22Rv1 (cell line): Measurements from ENCODE around the gene POC1B.

ENCODE experiments used
- ZFX ChIP-seq: fragments of 450-650 bp; IDR thresholded peaks from 2 replicates; pipeline ENCODE4 v1.6.1; 2017; ENCODE audit warnings: antibody characterized with exemption, borderline replicate concordance
- TF ChIP-seq, protein P1 (sequence below): fragments of 450-650 bp; IDR thresholded peaks from 2 replicates; pipeline ENCODE4 v1.5.1; 2017; ENCODE audit warnings: mild to moderate bottlenecking

DNA sequence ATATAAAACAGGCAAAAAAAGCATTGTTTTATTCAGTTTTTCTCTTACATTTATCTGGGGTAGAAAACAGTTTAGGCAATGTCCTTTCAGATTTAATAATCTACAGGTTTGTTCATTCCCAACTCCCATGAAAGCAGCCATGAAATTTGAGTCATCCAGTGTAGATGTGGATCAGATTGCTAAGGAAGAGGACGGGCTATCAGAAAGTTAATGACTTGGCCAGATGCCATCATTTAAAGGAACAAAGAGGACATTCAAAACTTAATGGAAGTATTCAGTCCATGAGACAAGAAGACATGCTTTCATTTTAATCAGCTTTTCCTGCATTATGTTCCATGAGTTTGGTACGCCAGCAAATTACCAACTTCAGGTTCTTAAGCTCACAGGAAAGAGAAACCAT, 31.1 kb upstream of the POC1B start:
- TF ChIP-seq, protein P1, sequence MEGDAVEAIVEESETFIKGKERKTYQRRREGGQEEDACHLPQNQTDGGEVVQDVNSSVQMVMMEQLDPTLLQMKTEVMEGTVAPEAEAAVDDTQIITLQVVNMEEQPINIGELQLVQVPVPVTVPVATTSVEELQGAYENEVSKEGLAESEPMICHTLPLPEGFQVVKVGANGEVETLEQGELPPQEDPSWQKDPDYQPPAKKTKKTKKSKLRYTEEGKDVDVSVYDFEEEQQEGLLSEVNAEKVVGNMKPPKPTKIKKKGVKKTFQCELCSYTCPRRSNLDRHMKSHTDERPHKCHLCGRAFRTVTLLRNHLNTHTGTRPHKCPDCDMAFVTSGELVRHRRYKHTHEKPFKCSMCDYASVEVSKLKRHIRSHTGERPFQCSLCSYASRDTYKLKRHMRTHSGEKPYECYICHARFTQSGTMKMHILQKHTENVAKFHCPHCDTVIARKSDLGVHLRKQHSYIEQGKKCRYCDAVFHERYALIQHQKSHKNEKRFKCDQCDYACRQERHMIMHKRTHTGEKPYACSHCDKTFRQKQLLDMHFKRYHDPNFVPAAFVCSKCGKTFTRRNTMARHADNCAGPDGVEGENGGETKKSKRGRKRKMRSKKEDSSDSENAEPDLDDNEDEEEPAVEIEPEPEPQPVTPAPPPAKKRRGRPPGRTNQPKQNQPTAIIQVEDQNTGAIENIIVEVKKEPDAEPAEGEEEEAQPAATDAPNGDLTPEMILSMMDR: no peak
- TF ChIP-seq ZFX: no peak
